ENCODE measurements around the gene RIC3. TPM values are rescaled to one million over a fixed set of nuclear protein-coding genes. Genes with fewer than 3 reads are reported as not detected.

The RIC3 gene
- total RNA-seq, 1 donor from 2014 or later = 3.2 TPM

- Mint-ChIP-seq H3K36me3 (ENCODE audit: low read depth) (no peaks in the 10 kb centered on the region), H3K4me1 (ENCODE audit: low read depth) (no peaks in the 10 kb centered on the region), H3K9me3 (no peaks in the 10 kb centered on the region), H3K4me3 (ENCODE audit: low read depth) (no peak overlapping the region), H3K27ac (no peak overlapping the region), H3K27me3 (ENCODE audit: low read depth) (peaks cover 12% of the 10 kb centered on the region)
- DNase-seq (ENCODE audit: low spot score) = no peak
- intact Hi-C loops (cut with micrococcal nuclease) = no loop called here
Observed at GRCh38 chr11:8202516-8203413, 33.9 kb upstream of the RIC3 start.

- Mint-ChIP-seq H3K4me1 (ENCODE audit: low read depth) (no peaks in the 10 kb centered on the region), H3K27me3 (ENCODE audit: low read depth) (peaks cover 13% of the 10 kb centered on the region), H3K4me3 (ENCODE audit: low read depth) (no peak overlapping the region), H3K9me3 (no peaks in the 10 kb centered on the region), H3K36me3 (ENCODE audit: low read depth) (no peaks in the 10 kb centered on the region), H3K27ac (no peak overlapping the region)
- intact Hi-C loops (cut with micrococcal nuclease) = no loop called here
- no peak for DNase-seq (ENCODE audit: low spot score)
Observed at GRCh38 chr11:8201644-8202365, 33.0 kb upstream of the RIC3 start.

- H3K27me3 Mint-ChIP-seq (ENCODE audit: low read depth) = peaks cover 9% of the 10 kb centered on the region
- no peaks in the 10 kb centered on the region for H3K4me1 Mint-ChIP-seq (ENCODE audit: low read depth)
- no peak for DNase-seq (ENCODE audit: low spot score)
- intact Hi-C loops (cut with micrococcal nuclease) = loop anchor here (10.0 kb wide), 1 partner anchor 365 kb away; no protein-coding TSS in a partner anchor
- no peak overlapping the region for H3K4me3 Mint-ChIP-seq (ENCODE audit: low read depth)
- H3K9me3 Mint-ChIP-seq = no peaks in the 10 kb centered on the region
- no peaks in the 10 kb centered on the region for H3K36me3 Mint-ChIP-seq (ENCODE audit: low read depth)
- no peak overlapping the region for H3K27ac Mint-ChIP-seq
Observed at GRCh38 chr11:8199676-8200075, 30.9 kb upstream of the RIC3 start.

- Mint-ChIP-seq H3K27ac (no peak overlapping the region), H3K4me1 (ENCODE audit: low read depth) (no peaks in the 10 kb centered on the region), H3K4me3 (ENCODE audit: low read depth) (no peak overlapping the region), H3K27me3 (ENCODE audit: low read depth) (peaks cover 9% of the 10 kb centered on the region), H3K9me3 (no peaks in the 10 kb centered on the region), H3K36me3 (ENCODE audit: low read depth) (no peaks in the 10 kb centered on the region)
- no peak for DNase-seq (ENCODE audit: low spot score)
- intact Hi-C loops (cut with micrococcal nuclease) = loop anchor here (10.0 kb wide), 1 partner anchor 368 kb away; no protein-coding TSS in a partner anchor
Observed at GRCh38 chr11:8196749-8197148, 27.9 kb upstream of the RIC3 start.

GRCh38 chr11:8194956-8195355, 26.1 kb upstream of the RIC3 start:
- no peaks in the 10 kb centered on the region for H3K9me3 Mint-ChIP-seq
- H3K27me3 Mint-ChIP-seq (ENCODE audit: low read depth) = peaks cover 9% of the 10 kb centered on the region
- H3K4me1 Mint-ChIP-seq (ENCODE audit: low read depth) = no peaks in the 10 kb centered on the region
- no peaks in the 10 kb centered on the region for H3K36me3 Mint-ChIP-seq (ENCODE audit: low read depth)
- H3K4me3 Mint-ChIP-seq (ENCODE audit: low read depth) = no peak overlapping the region
- H3K27ac Mint-ChIP-seq = no peak overlapping the region
- DNase-seq (ENCODE audit: low spot score) = no peak
- intact Hi-C loops (cut with micrococcal nuclease) = loop anchor here (10.0 kb wide), 1 partner anchor 370 kb away; no protein-coding TSS in a partner anchor

GRCh38 chr11:8192896-8193209, 24.0 kb upstream of the RIC3 start:
- no peaks in the 10 kb centered on the region for H3K4me1 Mint-ChIP-seq (ENCODE audit: low read depth)
- peaks cover 9% of the 10 kb centered on the region for H3K27me3 Mint-ChIP-seq (ENCODE audit: low read depth)
- H3K4me3 Mint-ChIP-seq (ENCODE audit: low read depth) = no peak overlapping the region
- DNase-seq (ENCODE audit: low spot score) = no peak
- no peaks in the 10 kb centered on the region for H3K36me3 Mint-ChIP-seq (ENCODE audit: low read depth)
- H3K27ac Mint-ChIP-seq = no peak overlapping the region
- intact Hi-C loops (cut with micrococcal nuclease) = loop anchor here (2.0 to 10.0 kb wide), 2 partner anchors 70 to 372 kb away; partner anchors contain the start of gene LMO1
- no peaks in the 10 kb centered on the region for H3K9me3 Mint-ChIP-seq

GRCh38 chr11:8192016-8192895, 23.4 kb upstream of the RIC3 start:
- Mint-ChIP-seq H3K4me1 (ENCODE audit: low read depth) (no peaks in the 10 kb centered on the region), H3K36me3 (ENCODE audit: low read depth) (no peaks in the 10 kb centered on the region), H3K4me3 (ENCODE audit: low read depth) (no peak overlapping the region), H3K27me3 (ENCODE audit: low read depth) (peaks cover 7% of the 10 kb centered on the region), H3K27ac (no peak overlapping the region), H3K9me3 (no peaks in the 10 kb centered on the region)
- intact Hi-C loops (cut with micrococcal nuclease) = loop anchor here (2.0 to 10.0 kb wide), 2 partner anchors 71 to 373 kb away; partner anchors contain the start of gene LMO1
- no peak for DNase-seq (ENCODE audit: low spot score)

GRCh38 chr11:8190431-8190830, 21.6 kb upstream of the RIC3 start:
- intact Hi-C loops (cut with micrococcal nuclease) = loop anchor here (10.0 kb wide), 1 partner anchor 374 kb away; no protein-coding TSS in a partner anchor
- H3K36me3 Mint-ChIP-seq (ENCODE audit: low read depth) = no peaks in the 10 kb centered on the region

GRCh38 chr11:8186429-8186828, 17.6 kb upstream of the RIC3 start:
- peaks cover 12% of the 10 kb centered on the region for H3K27me3 Mint-ChIP-seq (ENCODE audit: low read depth)
- no peak for DNase-seq (ENCODE audit: low spot score)
- no peak overlapping the region for H3K4me3 Mint-ChIP-seq (ENCODE audit: low read depth)
- intact Hi-C loops (cut with micrococcal nuclease) = no loop called here
- H3K4me1 Mint-ChIP-seq (ENCODE audit: low read depth) = no peaks in the 10 kb centered on the region
- H3K36me3 Mint-ChIP-seq (ENCODE audit: low read depth) = no peaks in the 10 kb centered on the region
- H3K9me3 Mint-ChIP-seq = no peaks in the 10 kb centered on the region
- no peak overlapping the region for H3K27ac Mint-ChIP-seq

More at GRCh38 chr11:8190431-8190830, 21.6 kb upstream of the RIC3 start:
- H3K27ac Mint-ChIP-seq = no peak overlapping the region
- no peaks in the 10 kb centered on the region for H3K4me1 Mint-ChIP-seq (ENCODE audit: low read depth)
- peaks cover 4% of the 10 kb centered on the region for H3K27me3 Mint-ChIP-seq (ENCODE audit: low read depth)
- DNase-seq (ENCODE audit: low spot score) = no peak
- no peak overlapping the region for H3K4me3 Mint-ChIP-seq (ENCODE audit: low read depth)
- no peaks in the 10 kb centered on the region for H3K9me3 Mint-ChIP-seq

GRCh38 chr11:8183111-8183510, 14.3 kb upstream of the RIC3 start:
- intact Hi-C loops (cut with micrococcal nuclease) = no loop called here
- Mint-ChIP-seq H3K9me3 (no peaks in the 10 kb centered on the region), H3K4me3 (ENCODE audit: low read depth) (no peak overlapping the region), H3K27ac (no peak overlapping the region), H3K4me1 (ENCODE audit: low read depth) (no peaks in the 10 kb centered on the region), H3K36me3 (ENCODE audit: low read depth) (no peaks in the 10 kb centered on the region), H3K27me3 (ENCODE audit: low read depth) (peaks cover 12% of the 10 kb centered on the region)
- DNase-seq (ENCODE audit: low spot score) = no peak

- H3K4me3 Mint-ChIP-seq (ENCODE audit: low read depth) = no peak overlapping the region
- H3K4me1 Mint-ChIP-seq (ENCODE audit: low read depth) = no peaks in the 10 kb centered on the region
Observed at GRCh38 chr11:8180469-8180868, 11.6 kb upstream of the RIC3 start.

GRCh38 chr11:8178297-8178696, 9.5 kb upstream of the RIC3 start:
- Mint-ChIP-seq H3K9me3 (no peaks in the 10 kb centered on the region), H3K4me3 (ENCODE audit: low read depth) (no peak overlapping the region), H3K36me3 (ENCODE audit: low read depth) (no peaks in the 10 kb centered on the region), H3K4me1 (ENCODE audit: low read depth) (no peaks in the 10 kb centered on the region), H3K27me3 (ENCODE audit: low read depth) (peaks cover 6% of the 10 kb centered on the region), H3K27ac (no peak overlapping the region)
- intact Hi-C loops (cut with micrococcal nuclease) = no loop called here
- DNase-seq (ENCODE audit: low spot score) = no peak

More at GRCh38 chr11:8180469-8180868, 11.6 kb upstream of the RIC3 start:
- intact Hi-C loops (cut with micrococcal nuclease) = no loop called here
- Mint-ChIP-seq H3K36me3 (ENCODE audit: low read depth) (no peaks in the 10 kb centered on the region), H3K27me3 (ENCODE audit: low read depth) (peaks cover 8% of the 10 kb centered on the region), H3K9me3 (no peaks in the 10 kb centered on the region), H3K27ac (no peak overlapping the region)
- DNase-seq (ENCODE audit: low spot score) = no peak
